ENCODE data around the gene SPOUT1.

DNA sequence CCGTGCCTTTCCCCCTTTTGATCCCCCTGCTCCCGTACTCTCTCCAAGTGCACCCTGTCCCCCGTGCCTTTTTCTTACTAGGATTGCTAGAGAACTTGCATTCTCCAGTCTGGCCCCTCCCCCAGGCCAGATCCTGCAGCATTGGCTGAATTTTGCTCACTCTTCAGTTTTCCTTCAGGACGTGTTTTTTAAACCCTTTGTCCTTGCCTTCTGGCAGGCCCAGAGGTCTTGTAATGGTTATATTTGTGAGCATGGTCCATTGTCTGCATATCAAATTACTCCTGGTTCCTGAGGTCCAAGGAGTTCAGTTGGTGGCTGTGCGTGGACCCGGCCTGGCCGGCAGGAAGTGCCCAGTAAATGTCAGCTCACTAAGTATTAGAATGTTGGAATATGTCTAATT is 41.9 kb downstream of the SPOUT1 start:
- TF ChIP-seq POLR2AphosphoS5 (IDR thresholded peaks at IDR 0.05) (no peak), CTCF (IDR thresholded peaks at IDR 0.05) (no peak), POLR2A (IDR thresholded peaks at IDR 0.05) (no peak), EP300 (IDR thresholded peaks at IDR 0.05) (no peak)

Measured in upper lobe of left lung (tissue), 4 donors.